Loucy (cell line): ENCODE results near the gene KRT86.

Experiments used
- H2AFZ ChIP-seq: fragments of 200-600 bp; sonication (generic); 2 replicates; pipeline ENCODE4 v1.6.0; 2016; ENCODE audit warnings: antibody characterized with exemption, mild to moderate bottlenecking, low read length, moderate library complexity
- H3F3A ChIP-seq: fragments of 200-600 bp; 2 replicates; pipeline ENCODE4 v1.6.0; 2016; ENCODE audit warnings: antibody characterized with exemption, low read depth, mild to moderate bottlenecking
- H3K27me3 ChIP-seq: fragments of 200-600 bp; sonication (generic); 2 replicates; pipeline ENCODE4 v1.6.1; 2014; ENCODE audit warnings: low read length, mild to moderate bottlenecking; ENCODE audit not compliant: insufficient read depth, poor library complexity, severe bottlenecking
- H3K36me3 ChIP-seq: fragments of 200-600 bp; sonication (generic); 2 replicates; pipeline ENCODE4 v1.6.1; 2016; ENCODE audit warnings: low read length; ENCODE audit not compliant: insufficient read depth
- H3K4me1 ChIP-seq: fragments of 200-600 bp; sonication (generic); 2 replicates; pipeline ENCODE4 v1.5.1; 2014; ENCODE audit warnings: low read length, mild to moderate bottlenecking; ENCODE audit not compliant: insufficient read depth, poor library complexity, severe bottlenecking
- H3K4me2 ChIP-seq: fragments of 200-600 bp; sonication (generic); 2 replicates; pipeline ENCODE4 v1.6.0; 2014; ENCODE audit warnings: antibody characterized with exemption, low read length, low read depth, mild to moderate bottlenecking; ENCODE audit not compliant: poor library complexity, severe bottlenecking
- H3K4me3 ChIP-seq: fragments of 200-600 bp; sonication (generic); 2 replicates; pipeline ENCODE4 v1.5.1; 2014; ENCODE audit warnings: low read length, mild to moderate bottlenecking, mixed read lengths; ENCODE audit not compliant: poor library complexity, severe bottlenecking
- H3K79me2 ChIP-seq: fragments of 200-600 bp; sonication (generic); 2 replicates; pipeline ENCODE4 v1.6.1; 2014; ENCODE audit warnings: low read length; ENCODE audit not compliant: insufficient read depth
- H3K9ac ChIP-seq: fragments of 200-600 bp; sonication (generic); 2 replicates; pipeline ENCODE4 v1.6.0; 2014; ENCODE audit warnings: mild to moderate bottlenecking, low read depth, low read length, moderate library complexity; ENCODE audit not compliant: poor library complexity, severe bottlenecking
- H3K9me2 ChIP-seq: fragments of 200-600 bp; sonication (generic); replicated peaks from 2 replicates; pipeline ENCODE4 v1.6.1; 2016; ENCODE audit warnings: low read depth, low read length, mixed read lengths
- H3K9me3 ChIP-seq: fragments of 200-600 bp; sonication (generic); 2 replicates; pipeline ENCODE4 v1.6.1; 2014; ENCODE audit warnings: mild to moderate bottlenecking, antibody characterized with exemption, low read length, low read depth; ENCODE audit not compliant: insufficient read depth
- H4K20me1 ChIP-seq: fragments of 200-600 bp; sonication (generic); 2 replicates; pipeline ENCODE4 v1.6.0; 2014; ENCODE audit warnings: antibody characterized with exemption, low read length, mild to moderate bottlenecking; ENCODE audit not compliant: insufficient read depth, poor library complexity, severe bottlenecking
- CTCF ChIP-seq: fragments of 200-600 bp; sonication (generic); conservative IDR thresholded peaks from 2 replicates; pipeline ENCODE4 v1.5.1; 2014; ENCODE audit warnings: mild to moderate bottlenecking, antibody characterized with exemption, low read length
- EZH2phosphoT487 ChIP-seq: fragments of 200-600 bp; IDR thresholded peaks from 2 replicates; pipeline ENCODE4 v1.6.1; 2018; ENCODE audit warnings: antibody characterized with exemption, mild to moderate bottlenecking, moderate library complexity, borderline replicate concordance

The KRT86 gene

GRCh38 chr12:52311285-52311648 is 36.8 kb downstream of the KRT86 start:
- no peak for TF ChIP-seq EZH2phosphoT487
- TF ChIP-seq CTCF, result no peak
- H4K20me1 ChIP-seq, result no peaks in the 10 kb centered on the region
- no peaks in the 10 kb centered on the region for H3K4me1 ChIP-seq
- H3K4me2 ChIP-seq, result no peak overlapping the region
- no peak overlapping the region for H3K9ac ChIP-seq
- no peaks in the 10 kb centered on the region for H3K9me3 ChIP-seq
- no peaks in the 10 kb centered on the region for H3K27me3 ChIP-seq
- no peaks in the 10 kb centered on the region for H3F3A ChIP-seq
- no peak overlapping the region for H3K4me3 ChIP-seq
- H3K36me3 ChIP-seq, result no peaks in the 10 kb centered on the region
- H3K9me2 ChIP-seq, result no peaks in the 10 kb centered on the region
- no peaks in the 10 kb centered on the region for H3K79me2 ChIP-seq
- no peak overlapping the region for H2AFZ ChIP-seq

- no peaks in the 10 kb centered on the region for H3K27me3 ChIP-seq
- H3K4me2 ChIP-seq, result no peak overlapping the region
Measured at GRCh38 chr12:52312086-52312485, 37.6 kb downstream of the KRT86 start.

GRCh38 chr12:52313461-52313860 is 39.0 kb downstream of the KRT86 start:
- H3K4me1 ChIP-seq, result no peaks in the 10 kb centered on the region
- no peaks in the 10 kb centered on the region for H3K36me3 ChIP-seq
- H3K9me3 ChIP-seq, result no peaks in the 10 kb centered on the region
- no peaks in the 10 kb centered on the region for H3F3A ChIP-seq
- no peaks in the 10 kb centered on the region for H3K79me2 ChIP-seq
- no peak overlapping the region for H2AFZ ChIP-seq
- TF ChIP-seq EZH2phosphoT487, result no peak
- no peak for TF ChIP-seq CTCF
- no peaks in the 10 kb centered on the region for H3K27me3 ChIP-seq
- H4K20me1 ChIP-seq, result no peaks in the 10 kb centered on the region
- H3K4me2 ChIP-seq, result no peak overlapping the region
- no peak overlapping the region for H3K4me3 ChIP-seq
- H3K9ac ChIP-seq, result no peak overlapping the region
- no peaks in the 10 kb centered on the region for H3K9me2 ChIP-seq

More at GRCh38 chr12:52312086-52312485, 37.6 kb downstream of the KRT86 start:
- H3K4me3 ChIP-seq, result no peak overlapping the region
- H2AFZ ChIP-seq, result no peak overlapping the region
- no peaks in the 10 kb centered on the region for H3K9me2 ChIP-seq
- no peaks in the 10 kb centered on the region for H4K20me1 ChIP-seq
- no peak overlapping the region for H3K9ac ChIP-seq
- no peaks in the 10 kb centered on the region for H3K36me3 ChIP-seq
- H3K4me1 ChIP-seq, result no peaks in the 10 kb centered on the region
- no peaks in the 10 kb centered on the region for H3K9me3 ChIP-seq
- TF ChIP-seq EZH2phosphoT487 (no peak), CTCF (no peak)
- no peaks in the 10 kb centered on the region for H3K79me2 ChIP-seq
- H3F3A ChIP-seq, result no peaks in the 10 kb centered on the region
